Kidney capillary endothelial cell (primary cell): ENCODE data around the gene SYT8.
A peak's percentile ranks its signal among the peaks of the same experiment; 100 is the strongest.
"Not testable (repeated sequence)": the region's sequence is repeated elsewhere in the genome, so short reads cannot be mapped to it uniquely, and the experiment has no call there.

Source experiments
- DNase-seq: peaks from one replicate; pipeline ENCODE4 v3.0.0-alpha.2; 2018; ENCODE audit warnings: low spot score

The SYT8 gene

GRCh38 chr11:1873813-1874150, 39.0 kb downstream of the SYT8 start:
- not testable (repeated sequence) for DNase-seq

GRCh38 chr11:1874441-1875092, 39.8 kb downstream of the SYT8 start:
- not testable (repeated sequence) for DNase-seq

GRCh38 chr11:1875093-1875850, 40.5 kb downstream of the SYT8 start:
- no peak for DNase-seq

DNA sequence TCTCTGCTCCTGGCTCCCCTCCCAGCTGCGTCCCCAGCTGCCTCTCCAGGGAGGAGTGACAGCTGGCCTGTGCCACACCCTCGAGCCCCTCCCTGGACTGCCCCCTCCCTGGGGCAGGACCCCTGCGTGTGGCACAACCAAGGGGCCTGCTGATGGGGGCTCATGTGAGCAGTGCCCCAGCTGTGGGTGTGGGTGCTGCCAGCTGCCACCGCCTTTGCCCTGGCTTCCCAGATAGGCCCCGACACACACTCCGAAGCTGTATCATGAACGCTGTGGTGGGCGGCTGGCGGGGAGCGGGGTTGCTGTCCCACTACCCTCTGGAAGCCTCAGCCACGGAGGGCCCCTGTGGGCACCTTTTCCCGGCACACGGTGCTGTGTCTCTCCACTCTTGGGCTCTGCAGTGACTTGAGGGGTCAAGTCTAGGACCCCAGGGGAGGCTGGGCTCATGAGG, 41.1 kb downstream of the SYT8 start:
- DNase-seq = not testable (repeated sequence)

DNA sequence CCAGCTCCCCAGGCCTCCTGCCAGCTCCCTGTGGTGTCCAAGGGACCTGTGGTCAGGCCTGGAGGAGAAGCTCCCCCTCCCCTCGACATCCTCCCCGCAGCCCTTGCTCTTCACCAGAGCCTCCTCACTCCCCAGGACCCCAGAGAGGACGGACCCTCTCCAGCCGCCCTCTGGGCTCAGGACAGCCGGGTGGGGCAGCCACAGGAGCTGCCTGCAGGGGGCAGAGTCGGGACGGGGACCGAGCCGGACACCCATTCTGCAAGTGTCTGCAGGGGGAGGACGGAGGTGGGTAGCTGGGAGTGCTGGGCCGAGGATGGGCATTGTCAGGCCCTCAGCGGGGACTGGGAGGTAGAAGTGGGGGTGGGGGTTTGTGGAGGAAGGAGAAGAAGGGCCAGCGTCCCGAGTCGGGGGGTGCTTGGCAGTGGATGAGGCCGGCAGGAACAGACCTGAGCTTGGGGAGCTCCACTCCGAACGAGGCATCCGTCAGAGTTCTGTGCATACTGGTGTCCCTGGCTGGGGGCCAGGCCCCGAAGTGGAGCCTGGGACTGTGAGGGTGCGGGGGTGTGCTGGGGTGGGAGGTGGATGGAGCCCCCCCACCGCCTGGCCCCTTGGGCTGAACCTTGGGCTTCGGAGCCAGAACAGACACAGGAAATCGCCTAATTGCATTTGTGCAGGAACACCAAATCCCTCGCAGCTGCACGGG, 41.7 kb downstream of the SYT8 start:
- peak; percentile 32 for DNase-seq

DNA sequence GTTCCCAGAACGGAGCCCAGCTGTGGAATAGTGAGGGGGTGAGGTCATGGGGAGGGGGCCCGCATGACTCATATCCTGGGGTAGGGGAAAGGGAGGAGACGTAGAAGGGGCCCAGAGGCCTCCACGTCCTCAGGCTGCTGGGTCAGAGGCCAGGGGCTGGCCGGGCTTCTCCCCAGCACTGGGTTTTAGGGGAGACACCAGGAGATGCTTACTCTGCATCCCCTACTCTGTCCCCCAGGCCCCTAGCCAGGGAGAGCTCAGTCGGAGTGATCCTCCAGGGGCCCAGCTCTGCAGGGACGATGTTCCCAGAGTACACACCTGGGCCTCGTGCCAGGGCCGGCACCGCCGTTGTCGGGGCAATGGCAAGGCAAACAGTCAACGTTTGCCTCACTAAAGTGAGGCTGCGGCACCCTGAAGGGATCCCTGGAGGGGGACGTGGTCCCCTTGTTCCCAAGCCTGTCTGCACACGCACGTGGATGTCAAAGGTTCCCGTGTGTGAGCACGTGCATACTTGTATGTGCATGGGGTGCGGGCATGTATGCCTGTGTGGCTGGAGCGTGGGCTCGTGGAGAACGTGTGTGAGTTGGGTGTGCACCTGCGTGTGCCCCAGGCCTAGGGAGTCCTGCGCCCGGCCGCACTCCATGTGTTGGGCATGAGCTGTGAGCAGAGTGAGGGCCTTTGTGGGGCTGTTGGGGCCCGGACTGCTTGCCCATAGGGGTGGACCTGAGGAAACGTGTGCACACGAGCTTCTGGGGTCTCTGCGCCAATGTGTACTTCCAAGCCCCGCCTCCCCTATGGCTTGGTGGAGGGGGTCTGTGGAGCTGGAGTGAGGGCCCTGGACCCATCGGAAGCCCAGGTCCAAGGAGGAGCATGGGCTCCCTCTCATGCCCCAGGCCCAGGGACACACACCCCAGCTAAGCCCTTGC, 42.7 kb downstream of the SYT8 start:
- DNase-seq = no peak

DNA sequence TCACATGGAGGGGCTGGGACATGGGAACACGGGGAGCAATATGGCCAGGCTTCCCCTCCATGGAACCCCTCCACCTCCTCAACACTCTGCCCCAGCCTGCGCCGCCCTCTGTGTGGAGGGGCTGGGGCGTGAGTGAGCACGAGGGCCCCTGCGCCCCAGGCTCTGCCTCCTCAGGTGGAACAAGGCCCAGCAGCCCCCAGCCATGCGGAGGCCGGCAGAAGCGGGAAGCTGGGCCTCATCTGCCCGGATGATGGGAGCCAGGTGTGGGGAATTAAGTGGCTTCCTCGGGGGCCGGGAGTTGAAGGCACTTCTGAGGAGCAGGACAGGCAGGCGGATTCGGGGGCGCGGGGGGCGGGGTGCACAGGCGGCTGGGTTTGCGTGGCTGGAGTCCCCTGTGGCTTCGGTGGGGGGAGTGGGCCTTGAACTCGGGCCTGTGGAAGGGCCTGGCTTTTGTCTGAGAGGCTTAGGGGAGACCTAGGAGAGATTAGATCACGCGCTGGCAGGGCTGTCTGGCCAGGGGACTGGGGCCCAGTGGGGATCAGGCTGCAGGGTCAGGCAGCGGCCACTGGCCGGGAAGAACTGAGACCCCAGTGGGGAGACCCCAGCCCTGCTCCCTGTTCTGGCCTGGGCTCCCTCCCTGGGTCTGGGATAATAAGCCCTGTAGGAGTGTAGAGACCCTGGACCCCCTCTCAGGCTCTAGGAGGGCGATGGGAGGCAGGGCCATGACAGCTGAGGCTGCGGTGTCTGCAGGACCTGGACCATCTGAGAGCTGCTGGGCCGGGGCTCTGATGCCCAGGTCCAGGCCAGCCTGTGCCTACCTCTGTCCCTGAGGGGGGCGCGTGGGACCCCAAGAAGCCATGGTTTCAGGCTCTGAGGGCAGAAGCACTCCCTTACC, 43.6 kb downstream of the SYT8 start:
- no peak for DNase-seq

GRCh38 chr11:1879342-1879940, 44.7 kb downstream of the SYT8 start:
- DNase-seq = no peak

DNA sequence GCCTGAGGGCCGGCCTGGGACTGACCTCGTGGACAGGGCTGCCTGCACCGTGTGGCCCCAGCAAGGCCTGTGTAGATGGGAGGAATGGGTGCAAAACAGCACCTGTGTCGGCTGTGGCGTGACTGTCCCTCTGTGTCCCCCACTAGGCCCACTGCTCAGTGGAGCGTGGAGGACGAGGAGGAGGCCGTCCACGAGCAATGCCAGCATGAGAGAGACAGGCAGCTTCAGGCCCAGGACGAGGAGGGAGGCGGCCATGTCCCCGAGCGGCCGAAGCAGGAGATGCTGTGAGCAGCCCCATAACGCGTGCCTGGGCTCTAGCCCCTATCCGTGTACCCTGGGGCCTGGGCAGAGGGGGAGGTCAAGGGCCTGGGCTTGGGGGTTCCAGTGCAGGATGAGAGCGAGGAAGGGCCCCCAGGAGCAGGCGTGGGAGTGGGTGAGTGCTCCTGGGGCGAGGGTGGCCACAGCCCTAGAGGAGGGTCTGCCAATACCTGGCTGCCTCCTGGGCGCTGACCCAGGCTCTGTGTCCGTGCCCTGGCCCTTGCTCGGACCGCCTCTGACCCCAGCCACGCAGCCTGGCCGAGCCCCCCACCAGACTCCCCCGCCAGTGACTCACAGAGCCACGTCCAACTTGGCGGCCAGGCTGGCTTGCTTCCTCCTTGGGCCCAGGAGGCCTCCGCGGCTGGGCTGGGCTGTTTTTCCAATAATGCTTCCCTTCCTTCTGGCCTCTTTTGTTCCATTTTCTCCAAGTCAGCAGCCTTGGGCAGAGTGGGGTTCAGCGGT, 45.3 kb downstream of the SYT8 start:
- DNase-seq = peak; percentile 31

DNA sequence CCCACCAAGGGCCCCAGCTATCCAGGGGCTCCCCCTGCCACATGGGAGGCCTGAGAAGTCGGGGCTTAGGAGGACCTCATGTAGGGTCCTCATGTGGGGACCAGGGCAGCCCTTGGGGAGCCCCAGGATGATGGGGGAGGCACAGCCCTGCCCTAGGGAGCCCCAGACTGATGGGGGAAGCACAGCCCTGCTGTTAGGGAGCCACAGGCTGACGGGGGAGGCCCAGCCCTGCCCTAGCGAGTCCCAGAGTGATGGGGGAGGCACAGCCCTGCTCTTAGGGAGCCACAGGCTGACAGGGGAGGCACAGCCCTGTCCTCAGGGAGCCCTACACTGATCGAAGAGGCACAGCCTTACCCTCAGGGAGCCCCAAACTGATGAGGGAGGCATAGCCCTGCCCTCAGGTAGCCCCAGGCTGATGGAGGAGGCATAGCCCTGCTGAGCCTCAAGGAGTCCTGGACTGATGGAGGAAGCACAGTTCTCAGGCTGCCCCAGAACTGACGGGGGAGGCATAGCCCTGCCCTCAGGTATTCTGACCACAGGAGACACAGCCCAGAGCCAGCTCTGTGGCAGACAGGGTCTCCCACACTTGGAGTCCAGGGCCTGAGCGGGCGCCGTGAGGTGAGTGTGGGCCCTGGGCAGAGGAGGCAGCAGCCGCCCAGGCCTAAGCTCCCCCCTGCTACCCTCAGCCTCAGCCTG, 46.1 kb downstream of the SYT8 start:
- no peak for DNase-seq

- DNase-seq = no peak
Observed at GRCh38 chr11:1881442-1882264, 46.9 kb downstream of the SYT8 start.

- DNase-seq = peak; percentile 71
Observed at GRCh38 chr11:1882265-1883238, 47.8 kb downstream of the SYT8 start.

DNA sequence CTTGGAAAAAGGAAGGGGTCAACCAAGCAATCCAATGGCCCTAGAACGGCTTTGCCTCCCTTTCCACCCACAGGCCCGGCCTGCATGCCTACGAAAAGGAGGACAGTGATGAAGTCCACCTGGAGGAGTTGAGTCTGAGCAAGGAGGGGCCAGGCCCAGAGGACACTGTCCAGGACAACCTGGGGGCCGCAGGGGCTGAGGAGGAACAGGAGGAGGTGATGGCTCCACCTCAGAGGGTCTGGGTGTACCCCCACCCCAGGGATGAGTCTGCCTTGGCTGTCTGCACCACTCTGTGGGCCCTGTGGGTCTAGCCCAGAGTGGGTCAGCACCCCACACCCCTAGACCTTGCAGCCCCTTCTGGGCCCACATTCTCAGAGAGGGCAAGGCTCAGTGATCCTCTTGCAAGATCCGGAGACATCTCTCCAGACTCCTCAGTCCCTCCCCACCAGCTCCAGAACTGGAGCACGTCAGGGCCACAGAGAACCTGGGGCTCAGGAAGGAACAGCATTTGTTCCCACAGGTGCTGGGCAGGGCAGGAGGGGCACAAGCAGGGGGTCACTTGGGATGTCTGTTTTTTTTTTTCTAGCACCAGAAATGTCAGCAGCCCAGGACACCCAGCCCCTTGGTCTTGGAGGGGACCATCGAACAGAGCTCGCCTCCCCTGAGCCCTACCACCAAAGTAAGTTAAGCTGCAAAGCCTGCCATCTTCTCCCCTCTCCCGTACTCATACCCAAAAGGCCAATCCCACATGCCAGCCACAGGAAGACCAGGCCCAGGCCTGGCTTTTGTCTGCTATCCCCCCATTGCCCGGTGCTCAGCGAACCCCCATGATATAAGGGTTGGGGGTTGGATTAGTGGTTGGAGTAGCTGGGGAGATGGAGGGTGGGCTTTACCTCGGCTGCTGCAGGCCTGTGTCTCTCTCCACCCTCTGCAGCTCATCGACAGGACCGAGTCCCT, 48.8 kb downstream of the SYT8 start:
- no peak for DNase-seq

DNA sequence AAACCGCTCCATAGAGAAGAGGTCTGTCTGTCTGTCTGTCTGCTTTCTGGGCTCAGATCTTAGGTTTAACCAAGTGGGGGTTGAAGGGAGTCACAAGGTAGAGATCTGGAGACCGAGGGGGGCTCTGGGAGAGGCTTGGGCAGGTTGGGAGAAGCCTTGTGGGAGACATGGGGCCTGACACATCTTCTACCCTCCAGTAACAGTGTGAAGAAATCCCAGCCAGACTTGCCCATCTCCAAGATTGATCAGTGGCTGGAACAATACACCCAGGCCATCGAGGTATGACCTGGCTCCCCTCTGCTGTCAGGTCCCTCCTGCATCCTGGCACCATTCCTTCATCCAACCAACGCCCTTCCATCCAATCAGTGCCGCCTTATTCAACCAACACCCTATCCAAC, 49.5 kb downstream of the SYT8 start:
- DNase-seq = no peak

GRCh38 chr11:1886551-1886950, 51.8 kb downstream of the SYT8 start:
- DNase-seq = not testable (repeated sequence)
